Stomach (tissue), 9 donors: Measurements from ENCODE around the gene NSD1. TPM values are rescaled to one million over a fixed set of nuclear protein-coding genes. Genes with fewer than 3 reads are reported as not detected.

Experiments used
- DNase-seq, 2 donors: peaks; one replicate each; pipeline versions ENCODE4 v3.0.0 to v3.0.0-alpha.2; 2013 to 2019
- H3K27ac ChIP-seq, 5 donors: fragments of 200-600 bp in 4 of 5; sonication (generic) in 4 of 5; one replicate each; pipeline ENCODE4 v1.5.1; 2013 to 2019; ENCODE audit warnings: mild to moderate bottlenecking in 1 of 5, moderate library complexity in 1 of 5
- H3K27me3 ChIP-seq, 3 donors: fragments of 200-600 bp; sonication (generic); one replicate each; pipeline ENCODE4 v1.5.1; 2017 to 2019; ENCODE audit warnings: mixed run types in 1 of 3
- H3K36me3 ChIP-seq, 4 donors: fragments of 200-600 bp; sonication (generic); 1 replicate in 3 of 4; 2 replicates in 1 of 4; pipeline ENCODE4 v1.5.1; 2016 to 2019
- H3K4me1 ChIP-seq, 4 donors: fragments of 200-600 bp; sonication (generic); one replicate each; pipeline ENCODE4 v1.5.1; 2016 to 2019
- H3K4me3 ChIP-seq, 4 donors: fragments of 200-600 bp; sonication (generic) in 3 of 4; one replicate each; pipeline ENCODE4 v1.5.1; 2016 to 2019; ENCODE audit warnings: mild to moderate bottlenecking in 1 of 4
- H3K9me3 ChIP-seq, 4 donors: fragments of 200-600 bp; sonication (generic); one replicate each; pipeline ENCODE4 v1.5.1; 2016 to 2019
- EP300 ChIP-seq: sonication (generic); formaldehyde crosslinking; IDR thresholded peaks from one replicate; pipeline ENCODE4 v1.6.1; 2017; ENCODE audit warnings: antibody characterized with exemption
- POLR2A ChIP-seq, 4 donors: fragments of 450-650 bp; IDR thresholded peaks; one replicate each; pipeline ENCODE4 v1.6.1; 2016; ENCODE audit warnings: antibody characterized with exemption in 4 of 4, control low read depth in 2 of 4, mild to moderate bottlenecking in 1 of 4, moderate library complexity in 1 of 4
- POLR2AphosphoS5 ChIP-seq, 3 donors: sonication (generic); formaldehyde crosslinking; IDR thresholded peaks; one replicate each; pipeline ENCODE4 v1.6.1; 2016; ENCODE audit warnings: antibody characterized with exemption in 3 of 3
- WGBS, 5 donors: extraction: QIAGEN DNeasy Blood & Tissue Kit in 3 of 5; methylation state at CpG; one replicate each; pipeline versions ENCODE4 v1.1.5 to v1.1.7; 2013 to 2018; 5-methylcytosine and 5-hydroxymethylcytosine counted together
- intact Hi-C: fragments of 100-400 bp; cut with DNase I; formaldehyde crosslinking; loops from one replicate; pipeline ENCODE4 v1.15.1; 2023; ENCODE audit warnings: low total_unique reads
- polyA plus RNA-seq, 3 donors: library from polyadenylated mRNA; stranded (reverse); fragments of 200-250 nt; gene quantifications; one replicate each; pipeline ENCODE4 v1.2.3, GENCODE V29; 2013
- total RNA-seq, 5 donors: library from RNA; depleted of rRNA; stranded (reverse); fragments of >200 nt; gene quantifications; one replicate each; pipeline versions ENCODE4 v1.1.0 to v1.2.3, GENCODE V29; 2014 to 2016
- TF ChIP-seq, protein P1 (sequence below), 7 experiments: fragments of 450-650 bp in 4 of 7; fragments of 200-600 bp in 3 of 7; sonication (generic) in 3 of 7; IDR thresholded peaks; one replicate each; pipeline ENCODE4 v1.5.1; 2016 to 2019; ENCODE audit warnings: antibody characterized with exemption in 7 of 7, control low read depth in 2 of 7, mild to moderate bottlenecking in 1 of 7
- donor health status: healthy with polysubstance abuse.
- donor health status: Bipolar disorder and iron deficiency.
- donor health status: healthy.

Gene NSD1
- total and polyA plus RNA-seq, 8 donors, result 5.1 to 69.9 (median 23.5) TPM

DNA sequence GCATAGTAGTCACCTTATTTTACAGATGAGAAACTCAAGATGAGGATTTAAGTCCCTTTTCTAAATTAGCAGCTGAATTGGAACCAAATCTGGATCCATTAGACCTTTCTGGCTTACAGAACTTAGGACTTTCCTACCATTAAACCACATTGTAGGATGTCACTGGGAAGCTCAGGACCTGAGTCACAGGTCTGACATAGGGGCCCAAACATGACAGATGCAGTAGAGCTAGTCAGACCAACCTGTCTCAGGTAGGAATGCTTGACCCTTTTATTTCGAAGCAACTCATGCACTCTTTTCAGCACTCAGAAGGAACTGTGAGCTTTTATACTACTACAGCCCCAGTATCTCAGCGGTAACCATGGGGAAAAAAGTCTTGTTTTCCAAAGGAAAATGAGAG is 167.4 kb downstream of the NSD1 start:
- intact Hi-C loops, result no loop called here
- DNase-seq, result no peak

GRCh38 chr5:177301503-177302165 is 168.1 kb downstream of the NSD1 start:
- Histone ChIP-seq H3K9me3 (no peaks in the 10 kb centered on the region), H3K4me1 (peaks cover 54 to 79% (median 63%) of the 10 kb centered on the region in 4 donors), H3K27me3 (no peaks in the 10 kb centered on the region), H3K27ac (peak overlapping the region; percentile 46 to 92 (median 87)), H3K4me3 (peak overlapping the region in 2 of 4 donors; percentile 84 to 88), H3K36me3 (peaks cover 15 to 41% (median 27%) of the 10 kb centered on the region in 4 donors)
- no peak for TF ChIP-seq POLR2AphosphoS5 (IDR thresholded peaks at IDR 0.05)
- TF ChIP-seq EP300, result no peak
- no peak for TF ChIP-seq POLR2A (IDR thresholded peaks at IDR 0.05)
- TF ChIP-seq, protein P1, sequence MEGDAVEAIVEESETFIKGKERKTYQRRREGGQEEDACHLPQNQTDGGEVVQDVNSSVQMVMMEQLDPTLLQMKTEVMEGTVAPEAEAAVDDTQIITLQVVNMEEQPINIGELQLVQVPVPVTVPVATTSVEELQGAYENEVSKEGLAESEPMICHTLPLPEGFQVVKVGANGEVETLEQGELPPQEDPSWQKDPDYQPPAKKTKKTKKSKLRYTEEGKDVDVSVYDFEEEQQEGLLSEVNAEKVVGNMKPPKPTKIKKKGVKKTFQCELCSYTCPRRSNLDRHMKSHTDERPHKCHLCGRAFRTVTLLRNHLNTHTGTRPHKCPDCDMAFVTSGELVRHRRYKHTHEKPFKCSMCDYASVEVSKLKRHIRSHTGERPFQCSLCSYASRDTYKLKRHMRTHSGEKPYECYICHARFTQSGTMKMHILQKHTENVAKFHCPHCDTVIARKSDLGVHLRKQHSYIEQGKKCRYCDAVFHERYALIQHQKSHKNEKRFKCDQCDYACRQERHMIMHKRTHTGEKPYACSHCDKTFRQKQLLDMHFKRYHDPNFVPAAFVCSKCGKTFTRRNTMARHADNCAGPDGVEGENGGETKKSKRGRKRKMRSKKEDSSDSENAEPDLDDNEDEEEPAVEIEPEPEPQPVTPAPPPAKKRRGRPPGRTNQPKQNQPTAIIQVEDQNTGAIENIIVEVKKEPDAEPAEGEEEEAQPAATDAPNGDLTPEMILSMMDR (IDR thresholded peaks at IDR 0.05), result no peak
- intact Hi-C loops, result no loop called here
- WGBS, 5 donors, result 52 to 60% (median 56%) methylated on average over 7 of the region's 7 CpGs
- DNase-seq, result peak; percentile 67 to 79

More for the DNA sequence above, 167.4 kb downstream of the NSD1 start:
- no peaks in the 10 kb centered on the region for H3K27me3 ChIP-seq
- peaks cover 14 to 41% (median 27%) of the 10 kb centered on the region in 4 donors for H3K36me3 ChIP-seq
- peak overlapping the region in 4 of 5 donors; percentile 86 to 92 (median 88) for H3K27ac ChIP-seq
- H3K4me3 ChIP-seq, result no peak overlapping the region
- peaks cover 59 to 79% (median 68%) of the 10 kb centered on the region in 4 donors for H3K4me1 ChIP-seq
- H3K9me3 ChIP-seq, result no peaks in the 10 kb centered on the region
- no peak for TF ChIP-seq POLR2A (IDR thresholded peaks at IDR 0.05)
- TF ChIP-seq EP300, result no peak
- TF ChIP-seq, protein P1 (IDR thresholded peaks at IDR 0.05), result no peak
- TF ChIP-seq POLR2AphosphoS5 (IDR thresholded peaks at IDR 0.05), result no peak
- WGBS, 5 donors, result 66 to 87% (median 78%) methylated on average over 2 of the region's 2 CpGs

GRCh38 chr5:177302354-177303110 is 169.0 kb downstream of the NSD1 start:
- H3K36me3 ChIP-seq, result peaks cover 21 to 46% (median 34%) of the 10 kb centered on the region in 4 donors
- H3K4me3 ChIP-seq, result peak overlapping the region; percentile 73 to 95 (median 86)
- intact Hi-C loops, result no loop called here
- TF ChIP-seq EP300 (no peak), POLR2AphosphoS5 (IDR thresholded peaks at IDR 0.05) (no peak), POLR2A (IDR thresholded peaks at IDR 0.05) (no peak)
- TF ChIP-seq, protein P1 (IDR thresholded peaks at IDR 0.05), result no peak
- H3K27me3 ChIP-seq, result no peaks in the 10 kb centered on the region
- 26 to 48% (median 33%) methylated on average over 16 to 24 of the region's 24 CpGs for WGBS, 5 donors
- H3K27ac ChIP-seq, result peak overlapping the region in 4 of 5 donors; percentile 86 to 92 (median 88)
- H3K4me1 ChIP-seq, result peaks cover 54 to 78% (median 62%) of the 10 kb centered on the region in 4 donors
- DNase-seq, result no peak
- no peaks in the 10 kb centered on the region for H3K9me3 ChIP-seq

GRCh38 chr5:177303121-177303924 is 169.8 kb downstream of the NSD1 start, which contains the start of the genes PRELID1 and RAB24:
Gene PRELID1, plus strand, starts transcription at chr5:177303799. Its CDS starts 187 bp downstream, at chr5:177303986.
Gene RAB24, minus strand, starts transcription at chr5:177303719. Its CDS starts 431 bp downstream, at chr5:177303288.
- intact Hi-C loops, result no loop called here
- Histone ChIP-seq H3K27ac (peak within 1 kb of the TSS; percentile 86 to 92 (median 88)), H3K27me3 (no peaks in the 10 kb centered on the region), H3K4me1 (peaks cover 54 to 80% (median 64%) of the 10 kb centered on the region in 4 donors), H3K9me3 (no peaks in the 10 kb centered on the region), H3K36me3 (peaks cover 23 to 51% (median 35%) of the 10 kb centered on the region in 4 donors), H3K4me3 (peak within 1 kb of the TSS; percentile 73 to 95 (median 86))
- peak; percentile 92 to 97 for DNase-seq
- TF ChIP-seq EP300 (no peak), POLR2AphosphoS5 (IDR thresholded peaks at IDR 0.05) (peak; percentile 69 to 92 (median 78)), POLR2A (IDR thresholded peaks at IDR 0.05) (peak in 1 of 4 donors; percentile 11)
- TF ChIP-seq, protein P1 (IDR thresholded peaks at IDR 0.05), result peak in 1 of 7 experiments; percentile 33
- 0 to 1% (median 0%) methylated on average over 13 to 100 of the region's 100 CpGs for WGBS, 5 donors
